HCT116 (cell line): ENCODE results near the gene TCP11L2. TPM values are rescaled to one million over a fixed set of nuclear protein-coding genes. Genes with fewer than 3 reads are reported as not detected.

Experiments
- ATAC-seq: fragments of 200-7000 bp; cut with Tn5 transposase; 2 replicates; pipeline ENCODE4 v1.9.1; 2020; ENCODE audit warnings: mild to moderate bottlenecking, moderate library complexity
- BruUV-seq: library from RNA; stranded (reverse); fragments of 400-500 nt; replicated peaks from 2 replicates; lab custom pipeline; 2021; lab: Mats Ljungman, UMichigan
- CTCF ChIA-PET: fragments of 300-600 bp; sonication (Branson Sonifier 250); formaldehyde crosslinking; loops from one replicate; lab custom pipeline; 2021; ENCODE audit warnings: antibody characterized with exemption; lab: Charles Lee
- POLR2A ChIA-PET: fragments of 300-600, 350-600 bp; sonication (Branson Sonifier 250); formaldehyde crosslinking; loops from one replicate; lab custom pipeline; 2021; ENCODE audit warnings: antibody characterized with exemption; lab: Charles Lee
- RAD21 ChIA-PET, 2 experiments: fragments of 300-600 bp; sonication (Branson Sonifier 250); formaldehyde crosslinking; loops; one replicate each; lab custom pipeline; 2023; ENCODE audit warnings: low total read pairs in 2 of 2; ENCODE audit not compliant: uncharacterized antibody in 2 of 2, unreplicated experiment in 2 of 2, low non-redundant PET in 1 of 2; lab: Charles Lee
- DNase-seq: peaks from one replicate; pipeline ENCODE4 v3.0.0-alpha.2; 2010; ENCODE audit warnings: low read depth, low spot score
- H2AFZ ChIP-seq: fragments of 200-600 bp; shearing (Covaris generic), sonication (generic); 2 replicates; pipeline ENCODE4 v1.6.1; 2017; ENCODE audit warnings: low read depth, mixed run types, mixed read lengths, antibody characterized with exemption, low read length; ENCODE audit not compliant: poor library complexity, severe bottlenecking
- H3K27ac ChIP-seq: 2 replicates; pipeline ENCODE4 v1.5.1; 2012; ENCODE audit warnings: low read depth, low read length
- H3K27me3 ChIP-seq: fragments of 200-600 bp; sonication (generic); 2 replicates; pipeline ENCODE4 v1.6.1; 2016; ENCODE audit warnings: mixed run types, low read length, mixed read lengths; ENCODE audit not compliant: insufficient read depth
- H3K36me3 ChIP-seq, 2 experiments: fragments of 200-500 bp in 1 of 2; fragments of 200-600 bp in 1 of 2; sonication (Bioruptor generic) in 1 of 2; sonication (generic) in 1 of 2; 2 replicates each; pipeline versions ENCODE4 v1.5.1 to v1.6.1; 2014 to 2016; ENCODE audit warnings: low read length in 2 of 2, inconsistent platforms in 1 of 2, mixed read lengths in 1 of 2, mixed run types in 1 of 2; ENCODE audit not compliant: insufficient read depth in 2 of 2, control insufficient read depth in 1 of 2
- H3K4me1 ChIP-seq, 2 experiments: fragments of 200-600 bp in 1 of 2; sonication (generic) in 1 of 2; 2 replicates each; pipeline versions ENCODE4 v1.5.1 to v1.6.1; 2012 to 2017; ENCODE audit warnings: low read length in 2 of 2, inconsistent platforms in 1 of 2, mild to moderate bottlenecking in 1 of 2, mixed read lengths in 1 of 2, mixed run types in 1 of 2, moderate library complexity in 1 of 2; ENCODE audit not compliant: insufficient read depth in 2 of 2, control insufficient read depth in 1 of 2
- H3K4me2 ChIP-seq: fragments of 200-600 bp; sonication (generic); 2 replicates; pipeline ENCODE4 v1.6.1; 2017; ENCODE audit warnings: mixed run types, low read length, mixed read lengths
- H3K4me3 ChIP-seq, 2 experiments: fragments of 200-600 bp in 1 of 2; sonication (generic) in 1 of 2; replicated peaks in 1 of 2; 2 replicates each; pipeline ENCODE4 v1.5.1; 2011 to 2016; ENCODE audit warnings: low read length in 2 of 2, control low read depth in 1 of 2, low read depth in 1 of 2, mild to moderate bottlenecking in 1 of 2, mixed read lengths in 1 of 2, mixed run types in 1 of 2
- H3K79me2 ChIP-seq: fragments of 200-600 bp; sonication (generic); 2 replicates; pipeline ENCODE4 v1.6.1; 2017; ENCODE audit warnings: mild to moderate bottlenecking, mixed run types, low read length, moderate library complexity, mixed read lengths; ENCODE audit not compliant: insufficient read depth
- H3K9ac ChIP-seq: fragments of 200-600 bp; sonication (generic); 2 replicates; pipeline ENCODE4 v1.6.1; 2016; ENCODE audit warnings: low read length, mixed read lengths
- H3K9me2 ChIP-seq: fragments of 200-600 bp; sonication (generic), shearing (Covaris generic); 2 replicates; pipeline ENCODE4 v1.6.1; 2017; ENCODE audit warnings: mixed run types, mild to moderate bottlenecking, moderate library complexity; ENCODE audit not compliant: insufficient read depth
- H3K9me3 ChIP-seq, 2 experiments: fragments of 200-500 bp in 1 of 2; fragments of 200-600 bp in 1 of 2; sonication (Bioruptor generic) in 1 of 2; sonication (generic) in 1 of 2; 2 replicates each; pipeline ENCODE4 v1.6.1; 2014 to 2017; ENCODE audit warnings: low read length in 2 of 2, mixed read lengths in 2 of 2, inconsistent platforms in 1 of 2, low read depth in 1 of 2, mild to moderate bottlenecking in 1 of 2, mixed run types in 1 of 2, moderate library complexity in 1 of 2; ENCODE audit not compliant: control insufficient read depth in 1 of 2, insufficient read depth in 1 of 2
- H4K20me1 ChIP-seq: fragments of 200-600 bp; sonication (generic), shearing (Covaris generic); 2 replicates; pipeline ENCODE4 v1.6.1; 2017; ENCODE audit warnings: mixed run types, mild to moderate bottlenecking, moderate library complexity; ENCODE audit not compliant: insufficient read depth
- CBX3 ChIP-seq: IDR thresholded peaks from 2 replicates; pipeline ENCODE4 v1.6.1; 2012; ENCODE audit warnings: low read depth
- EGR1 ChIP-seq: IDR thresholded peaks from 2 replicates; pipeline ENCODE4 v1.6.1; 2012; ENCODE audit warnings: low read depth
- ELF1 ChIP-seq: IDR thresholded peaks from 2 replicates; pipeline ENCODE4 v1.6.1; 2012; ENCODE audit warnings: low read depth, borderline replicate concordance
- EZH2 ChIP-seq: fragments of 200-600 bp; sonication (generic); IDR thresholded peaks from 2 replicates; pipeline ENCODE4 v1.6.1; 2017; ENCODE audit warnings: antibody characterized with exemption, mixed run types
- EZH2phosphoT487 ChIP-seq: fragments of 200-600 bp; IDR thresholded peaks from 2 replicates; pipeline ENCODE4 v1.6.1; 2018; ENCODE audit warnings: antibody characterized with exemption, borderline replicate concordance
- JUND ChIP-seq: IDR thresholded peaks from 2 replicates; pipeline ENCODE4 v1.6.1; 2012
- POLR2A ChIP-seq: IDR thresholded peaks from 2 replicates; pipeline ENCODE4 v1.7.0; 2011; ENCODE audit warnings: borderline replicate concordance; ENCODE audit not compliant: insufficient read depth, insufficient read length; ENCODE audit errors: extremely low read depth
- POLR2AphosphoS5 ChIP-seq: IDR thresholded peaks from 2 replicates; pipeline ENCODE4 v1.6.1; 2011; ENCODE audit warnings: mild to moderate bottlenecking, low read depth, low read length, moderate library complexity
- RAD21 ChIP-seq: IDR thresholded peaks from 2 replicates; pipeline ENCODE4 v1.6.1; 2012; ENCODE audit warnings: low read depth, mild to moderate bottlenecking
- SIN3A ChIP-seq: IDR thresholded peaks from 2 replicates; pipeline ENCODE4 v1.6.1; 2012; ENCODE audit warnings: low read depth
- SP1 ChIP-seq: IDR thresholded peaks from 2 replicates; pipeline ENCODE4 v1.6.1; 2012; ENCODE audit warnings: low read depth
- SRF ChIP-seq: IDR thresholded peaks from 2 replicates; pipeline ENCODE4 v1.6.1; 2012; ENCODE audit warnings: low read depth
- TCF7L2 ChIP-seq: IDR thresholded peaks from 2 replicates; pipeline ENCODE4 v1.7.0; 2011; ENCODE audit warnings: borderline replicate concordance, inconsistent platforms; ENCODE audit not compliant: insufficient read depth, insufficient read length; ENCODE audit errors: extremely low read depth
- YY1 ChIP-seq: IDR thresholded peaks from 2 replicates; pipeline ENCODE4 v1.6.1; 2011; ENCODE audit warnings: low read length, low read depth, moderate library complexity, mild to moderate bottlenecking; ENCODE audit not compliant: insufficient replicate concordance; ENCODE audit errors: extremely low read depth
- ZFX ChIP-seq: fragments of 450-650 bp; IDR thresholded peaks from 2 replicates; pipeline ENCODE4 v1.6.1; 2017
- ZNF274 ChIP-seq: fragments of 200-500 bp; sonication (Bioruptor generic); IDR thresholded peaks from 2 replicates; pipeline ENCODE4 v1.6.1; 2014; ENCODE audit warnings: mild to moderate bottlenecking, low read depth, low read length, inconsistent platforms
- intact Hi-C: fragments of 100-400 bp; cut with micrococcal nuclease; formaldehyde crosslinking; loops from 2 replicates; pipeline ENCODE4 v1.10.0; 2022
- total RNA-seq: library from RNA; stranded (reverse); gene quantifications from one replicate; pipeline ENCODE4 v1.2.1, GENCODE V29; 2021; ENCODE audit not compliant: unreplicated experiment
- TF ChIP-seq, protein P1 (sequence below): IDR thresholded peaks from 2 replicates; pipeline ENCODE4 v1.6.1; 2012
- TF ChIP-seq, protein P2 (sequence below): IDR thresholded peaks from 2 replicates; pipeline ENCODE4 v1.6.1; 2012

TCP11L2 gene
- total RNA-seq, 1 experiment from 2014 or later, result 14.4 TPM

DNA sequence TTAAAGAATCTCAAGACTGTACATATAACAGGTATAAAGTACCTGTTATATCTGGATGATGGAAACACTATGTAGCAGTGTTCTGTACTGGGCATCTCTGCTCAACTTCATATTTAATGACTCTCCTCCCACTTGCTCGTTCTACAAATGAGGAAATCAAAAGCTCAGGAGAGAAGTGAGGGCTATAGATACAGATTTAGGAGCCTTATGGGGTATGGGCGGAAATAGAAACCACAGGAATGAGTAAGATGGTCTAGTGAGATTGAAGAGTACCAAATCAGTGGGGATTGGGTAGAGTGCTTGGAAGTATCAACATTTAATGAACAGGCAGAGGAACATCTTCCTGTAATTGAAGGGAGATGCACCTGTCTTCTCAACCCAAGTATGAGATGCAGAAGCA is 31.2 kb downstream of the TCP11L2 start (continued):
- no peak for TF ChIP-seq TCF7L2

DNA sequence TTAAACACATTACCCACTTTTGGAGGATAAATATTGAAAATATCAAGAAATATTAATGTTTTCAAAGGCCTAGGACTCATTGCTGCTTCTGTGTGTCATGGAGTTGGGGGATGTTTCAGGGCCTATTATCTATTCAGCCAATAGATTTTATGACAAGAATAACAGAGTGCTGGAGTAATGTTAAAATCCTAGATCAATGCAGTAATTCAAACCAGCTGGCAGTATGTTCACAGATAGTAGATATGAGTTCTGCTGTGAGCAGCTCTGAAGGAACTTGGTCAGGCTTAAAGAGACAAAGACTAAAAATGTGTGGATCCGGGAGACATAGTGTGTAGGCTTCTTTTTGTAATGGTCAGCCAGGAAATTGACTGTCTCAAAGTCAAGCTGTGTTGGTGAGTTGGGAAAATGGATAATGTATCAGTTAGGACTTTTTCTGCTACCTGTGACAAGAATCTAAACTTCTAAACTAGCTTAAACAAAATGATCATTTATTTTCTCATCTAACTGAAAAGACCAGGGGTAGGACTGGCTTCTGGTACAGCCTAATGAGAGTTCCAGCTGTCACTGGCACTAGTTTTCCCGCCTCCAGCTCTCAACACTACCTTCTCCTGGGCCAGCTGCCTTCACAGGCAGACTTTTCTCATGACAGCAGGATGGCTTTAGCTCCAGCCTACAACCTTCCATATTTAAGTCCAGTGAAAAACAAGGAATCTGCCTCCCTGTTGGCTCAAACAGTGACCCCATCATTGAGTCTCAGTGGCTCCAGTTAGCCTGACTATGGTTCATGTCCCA is 38.7 kb downstream of the TCP11L2 start:
- no peaks in the 10 kb centered on the region for H3K36me3 ChIP-seq
- TF ChIP-seq, protein P1, sequence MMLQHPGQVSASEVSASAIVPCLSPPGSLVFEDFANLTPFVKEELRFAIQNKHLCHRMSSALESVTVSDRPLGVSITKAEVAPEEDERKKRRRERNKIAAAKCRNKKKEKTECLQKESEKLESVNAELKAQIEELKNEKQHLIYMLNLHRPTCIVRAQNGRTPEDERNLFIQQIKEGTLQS, result no peak
- TF ChIP-seq ELF1 (no peak), EZH2 (no peak), POLR2A (no peak), SIN3A (no peak), RAD21 (no peak), SP1 (no peak), ZNF274 (no peak), JUND (no peak), EGR1 (no peak), SRF (no peak), CBX3 (no peak), POLR2AphosphoS5 (no peak), ZFX (no peak), EZH2phosphoT487 (no peak), YY1 (no peak)
- TF ChIP-seq, protein P2, sequence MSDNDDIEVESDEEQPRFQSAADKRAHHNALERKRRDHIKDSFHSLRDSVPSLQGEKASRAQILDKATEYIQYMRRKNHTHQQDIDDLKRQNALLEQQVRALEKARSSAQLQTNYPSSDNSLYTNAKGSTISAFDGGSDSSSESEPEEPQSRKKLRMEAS, result no peak
- no peaks in the 10 kb centered on the region for H3K9me2 ChIP-seq
- POLR2A ChIA-PET, result no interaction called here
- no peak overlapping the region for H3K4me3 ChIP-seq
- BruUV-seq, result no TSS peak
- DNase-seq, result no peak
- H3K79me2 ChIP-seq, result no peaks in the 10 kb centered on the region
- no peak overlapping the region for H3K27ac ChIP-seq
- H3K4me1 ChIP-seq, result peaks cover 10 to 14% of the 10 kb centered on the region in 2 experiments
- RAD21 ChIA-PET, result no interaction called here
- no peaks in the 10 kb centered on the region for H3K9me3 ChIP-seq
- intact Hi-C loops, result no loop called here
- no peak overlapping the region for H2AFZ ChIP-seq
- no peak overlapping the region for H3K9ac ChIP-seq
- no peak for ATAC-seq
- CTCF ChIA-PET, result no interaction called here
- no peak overlapping the region for H3K4me2 ChIP-seq
- no peaks in the 10 kb centered on the region for H4K20me1 ChIP-seq
- no peaks in the 10 kb centered on the region for H3K27me3 ChIP-seq
